Glutamatergic neuron (in vitro differentiated cells): ENCODE results near the gene ZIC5. TPM values are rescaled to one million over a fixed set of nuclear protein-coding genes. Genes with fewer than 3 reads are reported as not detected.

Experiments used
- DNase-seq: peaks from one replicate; pipeline ENCODE4 v3.0.0; 2022
- H3K27ac Mint-ChIP-seq: one replicate; pipeline ENCODE4 v1.8.0; 2020; ENCODE audit warnings: mild to moderate bottlenecking, mixed read lengths, inconsistent platforms; ENCODE audit not compliant: unreplicated experiment
- H3K27me3 Mint-ChIP-seq: one replicate; pipeline ENCODE4 v1.8.0; 2020; ENCODE audit warnings: mild to moderate bottlenecking, moderate library complexity, mixed read lengths, inconsistent platforms; ENCODE audit not compliant: unreplicated experiment
- H3K36me3 Mint-ChIP-seq: one replicate; pipeline ENCODE4 v1.8.0; 2020; ENCODE audit warnings: mild to moderate bottlenecking, mixed read lengths, inconsistent platforms; ENCODE audit not compliant: unreplicated experiment
- H3K4me1 Mint-ChIP-seq: one replicate; pipeline ENCODE4 v1.8.0; 2020; ENCODE audit warnings: mild to moderate bottlenecking, low read depth, mixed read lengths, inconsistent platforms; ENCODE audit not compliant: unreplicated experiment
- H3K4me3 Mint-ChIP-seq: one replicate; pipeline ENCODE4 v1.8.0; 2020; ENCODE audit warnings: mild to moderate bottlenecking, mixed read lengths, inconsistent platforms; ENCODE audit not compliant: unreplicated experiment
- H3K9me3 Mint-ChIP-seq: one replicate; pipeline ENCODE4 v1.8.0; 2020; ENCODE audit warnings: mild to moderate bottlenecking, moderate library complexity, mixed read lengths, inconsistent platforms; ENCODE audit not compliant: unreplicated experiment
- CTCF ChIP-seq: fragments of 200-600 bp; sonication (generic); IDR thresholded peaks from one replicate; pipeline ENCODE4 v1.5.0; 2021; ENCODE audit not compliant: partially characterized antibody, unreplicated experiment
- total RNA-seq: library from RNA; stranded (reverse); fragmentation: NEBNext Ultra II Directional; extraction: Animal tissue kit (Norgen Biotek cat#: 25700); gene quantifications from one replicate; pipeline ENCODE4 v1.2.1, GENCODE V29; 2021; ENCODE audit not compliant: unreplicated experiment

The ZIC5 gene
- total RNA-seq, 1 donor from 2014 or later: 0.47 TPM

- no peak for DNase-seq
- Mint-ChIP-seq H3K4me3 (peak overlapping the region; percentile 75), H3K27ac (peak overlapping the region; percentile 6), H3K9me3 (peaks cover 18% of the 10 kb centered on the region), H3K4me1 (peaks cover 9% of the 10 kb centered on the region), H3K27me3 (peaks cover 19% of the 10 kb centered on the region), H3K36me3 (no peaks in the 10 kb centered on the region)
- TF ChIP-seq CTCF: no peak
Measured at GRCh38 chr13:99967869-99968520, 3.6 kb downstream of the ZIC5 start.

GRCh38 chr13:99967498-99967868 is 4.1 kb downstream of the ZIC5 start:
- H3K36me3 Mint-ChIP-seq: no peaks in the 10 kb centered on the region
- H3K4me1 Mint-ChIP-seq: peaks cover 9% of the 10 kb centered on the region
- H3K9me3 Mint-ChIP-seq: peaks cover 14% of the 10 kb centered on the region
- no peak for TF ChIP-seq CTCF
- peak overlapping the region; percentile 75 for H3K4me3 Mint-ChIP-seq
- DNase-seq: no peak
- H3K27me3 Mint-ChIP-seq: peaks cover 18% of the 10 kb centered on the region
- peak overlapping the region; percentile 6 for H3K27ac Mint-ChIP-seq

GRCh38 chr13:99966064-99966805 is 5.3 kb downstream of the ZIC5 start:
- Mint-ChIP-seq H3K4me3 (peak overlapping the region; percentile 8), H3K27ac (no peak overlapping the region), H3K4me1 (peaks cover 9% of the 10 kb centered on the region), H3K27me3 (peaks cover 10% of the 10 kb centered on the region), H3K9me3 (peaks cover 9% of the 10 kb centered on the region), H3K36me3 (no peaks in the 10 kb centered on the region)
- TF ChIP-seq CTCF: no peak
- DNase-seq: no peak

GRCh38 chr13:99965329-99966000 is 6.1 kb downstream of the ZIC5 start:
- Mint-ChIP-seq H3K36me3 (no peaks in the 10 kb centered on the region), H3K4me3 (no peak overlapping the region), H3K9me3 (peaks cover 9% of the 10 kb centered on the region), H3K27ac (no peak overlapping the region), H3K4me1 (peaks cover 11% of the 10 kb centered on the region), H3K27me3 (peaks cover 10% of the 10 kb centered on the region)
- TF ChIP-seq CTCF: no peak
- DNase-seq: no peak
